HEK293 (cell line): ENCODE data around the gene APOL2.

Source experiments
- CTCF ChIA-PET: fragments of 350-600 bp; formaldehyde crosslinking; extraction: SDS; loops from one replicate; lab custom pipeline; 2021; ENCODE audit warnings: antibody characterized with exemption; lab: Yijun Ruan, JAX
- POLR2A ChIA-PET: fragments of 300-600 bp; formaldehyde crosslinking; extraction: SDS; loops from one replicate; lab custom pipeline; 2020; ENCODE audit warnings: antibody characterized with exemption, inconsistent platforms; lab: Yijun Ruan, JAX
- H3K27ac ChIP-seq: fragments of 200-500 bp; sonication (Bioruptor generic); 2 replicates; pipeline ENCODE4 v1.5.1; 2014; ENCODE audit warnings: low read depth, low read length, control low read depth, inconsistent platforms; ENCODE audit errors: extremely low read depth
- H3K36me3 ChIP-seq, 2 experiments: fragments of 200-500 bp in 1 of 2; sonication (Bioruptor generic) in 1 of 2; 1 replicate in 1 of 2; 2 replicates in 1 of 2; pipeline ENCODE4 v1.5.1; 2014 to 2017; ENCODE audit warnings: inconsistent platforms in 2 of 2, low read length in 2 of 2; ENCODE audit not compliant: control insufficient read depth in 2 of 2, insufficient read depth in 1 of 2
- H3K4me1 ChIP-seq: fragments of 200-500 bp; sonication (Bioruptor generic); 2 replicates; pipeline ENCODE4 v1.5.1; 2014; ENCODE audit warnings: mild to moderate bottlenecking, low read length, inconsistent platforms; ENCODE audit not compliant: control insufficient read depth, insufficient read depth
- H3K4me3 ChIP-seq: 2 replicates; pipeline ENCODE4 v1.5.1; 2011; ENCODE audit warnings: low read depth, mild to moderate bottlenecking, control low read depth, low read length, moderate library complexity
- H3K9me3 ChIP-seq: fragments of 200-500 bp; sonication (Bioruptor generic); 2 replicates; pipeline ENCODE4 v1.5.1; 2014; ENCODE audit warnings: low read depth, low read length, inconsistent platforms; ENCODE audit not compliant: control insufficient read depth, insufficient read depth
- EGR2 ChIP-seq: fragments of 450-650 bp; formaldehyde crosslinking; IDR thresholded peaks from 2 replicates; pipeline ENCODE4 v1.5.1; 2016; ENCODE audit warnings: low read depth, missing biosample characterization, missing genetic modification characterization
- ZIC2 ChIP-seq: fragments of 450-650 bp; formaldehyde crosslinking; IDR thresholded peaks from 2 replicates; pipeline ENCODE4 v1.5.1; 2016; ENCODE audit warnings: missing biosample characterization, missing genetic modification characterization
- ZNF112 ChIP-seq: fragments of 450-650 bp; formaldehyde crosslinking; IDR thresholded peaks from 2 replicates; pipeline ENCODE4 v1.5.0; 2017; ENCODE audit warnings: missing biosample characterization, missing genetic modification characterization
- ZNF211 ChIP-seq: fragments of 450-650 bp; formaldehyde crosslinking; IDR thresholded peaks from 2 replicates; pipeline ENCODE4 v1.5.1; 2016; ENCODE audit warnings: low read depth, missing biosample characterization, missing genetic modification characterization
- ZNF274 ChIP-seq, 2 experiments: fragments of 200-500 bp in 1 of 2; fragments of 450-650 bp in 1 of 2; sonication (Bioruptor generic) in 1 of 2; formaldehyde crosslinking in 1 of 2; IDR thresholded peaks; 2 replicates each; pipeline versions ENCODE4 v1.5.1 to v1.6.1; 2014 to 2016; ENCODE audit warnings: borderline replicate concordance in 1 of 2, inconsistent platforms in 1 of 2, low read length in 1 of 2, missing biosample characterization in 1 of 2, missing genetic modification characterization in 1 of 2
- ZNF394 ChIP-seq: fragments of 450-650 bp; formaldehyde crosslinking; IDR thresholded peaks from 2 replicates; pipeline ENCODE4 v1.5.1; 2016; ENCODE audit warnings: missing biosample characterization, missing genetic modification characterization, mild to moderate bottlenecking, moderate library complexity, borderline replicate concordance
- ZNF426 ChIP-seq: fragments of 450-650 bp; formaldehyde crosslinking; IDR thresholded peaks from 2 replicates; pipeline ENCODE4 v1.5.1; 2017; ENCODE audit warnings: missing biosample characterization, missing genetic modification characterization, mild to moderate bottlenecking, inconsistent platforms, moderate library complexity
- ZNF560 ChIP-seq: fragments of 450-650 bp; formaldehyde crosslinking; IDR thresholded peaks from 2 replicates; pipeline ENCODE4 v1.5.1; 2017; ENCODE audit warnings: missing biosample characterization, missing genetic modification characterization, borderline replicate concordance
- ZNF677 ChIP-seq: fragments of 450-650 bp; IDR thresholded peaks from 2 replicates; pipeline ENCODE4 v1.5.0; 2018; ENCODE audit warnings: missing biosample characterization, mild to moderate bottlenecking, missing genetic modification characterization, moderate library complexity
- ZSCAN30 ChIP-seq: fragments of 450-650 bp; IDR thresholded peaks from 2 replicates; pipeline ENCODE4 v1.5.1; 2018; ENCODE audit warnings: missing biosample characterization, mild to moderate bottlenecking, missing genetic modification characterization, moderate library complexity
- TF ChIP-seq, protein P1 (sequence below): fragments of 450-650 bp; formaldehyde crosslinking; IDR thresholded peaks from 2 replicates; pipeline ENCODE4 v1.5.1; 2017; ENCODE audit warnings: missing biosample characterization, missing genetic modification characterization
- TF ChIP-seq, protein P2 (sequence below): fragments of 450-650 bp; formaldehyde crosslinking; IDR thresholded peaks from 2 replicates; pipeline ENCODE4 v1.5.1; 2016; ENCODE audit warnings: missing biosample characterization, missing genetic modification characterization
- TF ChIP-seq, protein P3 (sequence below): fragments of 450-650 bp; formaldehyde crosslinking; IDR thresholded peaks from 2 replicates; pipeline ENCODE4 v1.5.1; 2016; ENCODE audit warnings: missing biosample characterization, missing genetic modification characterization

APOL2 gene

DNA sequence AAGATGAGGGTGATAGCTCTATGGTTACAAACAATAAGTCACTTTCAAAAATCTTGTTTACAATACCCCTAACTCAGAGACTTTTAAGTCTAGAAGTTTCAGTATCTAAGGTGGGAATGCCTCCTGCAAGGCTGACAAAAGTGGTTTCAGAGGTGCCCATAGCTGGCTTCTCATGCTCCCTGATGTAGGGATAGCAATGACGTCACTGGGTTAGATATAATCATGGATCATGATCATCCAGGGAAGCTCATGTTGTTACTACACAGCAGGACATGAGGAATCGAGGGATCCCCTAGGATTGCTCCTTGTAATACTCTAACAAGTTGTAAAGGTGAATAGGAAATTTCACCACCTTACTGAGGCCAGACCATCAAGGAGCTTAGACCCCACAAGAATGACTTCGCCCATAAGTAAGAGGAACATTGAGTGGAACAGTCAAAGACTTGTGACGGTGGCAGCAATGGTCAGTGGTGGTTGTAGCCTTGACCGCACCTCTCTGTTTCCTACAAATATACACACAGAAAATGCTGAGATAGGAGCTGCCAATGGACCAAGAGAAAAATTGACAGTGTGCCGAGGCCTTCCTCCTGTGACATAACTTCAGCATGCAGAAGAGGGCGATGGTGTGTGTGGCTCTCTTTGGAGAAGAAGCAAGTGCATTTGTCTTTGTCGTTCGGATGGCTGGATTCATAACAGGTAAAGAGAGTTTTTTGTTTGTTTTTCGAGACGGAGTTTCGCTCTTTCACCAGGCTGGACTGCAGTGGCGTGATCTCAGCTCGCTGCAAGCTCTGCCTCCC, 53.3 kb downstream of the APOL2 start:
- H3K27ac ChIP-seq = no peak overlapping the region
- CTCF ChIA-PET = interaction anchor here (0.6 to 1.8 kb wide), 9 partner anchors 9 to 1032 kb away, joined by 3 to 15 read pairs (median 3); no protein-coding TSS in a partner anchor
- TF ChIP-seq ZNF394 = no peak
- no peak for TF ChIP-seq ZNF274 (IDR thresholded peaks at IDR 0.05; ENCODE audit: low read length)
- TF ChIP-seq ZNF274 (tag by site-specific recombination; IDR thresholded peaks at IDR 0.05; ENCODE audit: borderline replicate concordance) = no peak
- TF ChIP-seq, protein P1, sequence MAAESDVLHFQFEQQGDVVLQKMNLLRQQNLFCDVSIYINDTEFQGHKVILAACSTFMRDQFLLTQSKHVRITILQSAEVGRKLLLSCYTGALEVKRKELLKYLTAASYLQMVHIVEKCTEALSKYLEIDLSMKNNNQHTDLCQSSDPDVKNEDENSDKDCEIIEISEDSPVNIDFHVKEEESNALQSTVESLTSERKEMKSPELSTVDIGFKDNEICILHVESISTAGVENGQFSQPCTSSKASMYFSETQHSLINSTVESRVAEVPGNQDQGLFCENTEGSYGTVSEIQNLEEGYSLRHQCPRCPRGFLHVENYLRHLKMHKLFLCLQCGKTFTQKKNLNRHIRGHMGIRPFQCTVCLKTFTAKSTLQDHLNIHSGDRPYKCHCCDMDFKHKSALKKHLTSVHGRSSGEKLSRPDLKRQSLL (tag by site-specific recombination) = no peak
- no peak for TF ChIP-seq ZNF560 (tag by site-specific recombination)
- TF ChIP-seq ZSCAN30 = no peak
- no peak for TF ChIP-seq ZNF426 (tag by site-specific recombination)
- TF ChIP-seq, protein P2, sequence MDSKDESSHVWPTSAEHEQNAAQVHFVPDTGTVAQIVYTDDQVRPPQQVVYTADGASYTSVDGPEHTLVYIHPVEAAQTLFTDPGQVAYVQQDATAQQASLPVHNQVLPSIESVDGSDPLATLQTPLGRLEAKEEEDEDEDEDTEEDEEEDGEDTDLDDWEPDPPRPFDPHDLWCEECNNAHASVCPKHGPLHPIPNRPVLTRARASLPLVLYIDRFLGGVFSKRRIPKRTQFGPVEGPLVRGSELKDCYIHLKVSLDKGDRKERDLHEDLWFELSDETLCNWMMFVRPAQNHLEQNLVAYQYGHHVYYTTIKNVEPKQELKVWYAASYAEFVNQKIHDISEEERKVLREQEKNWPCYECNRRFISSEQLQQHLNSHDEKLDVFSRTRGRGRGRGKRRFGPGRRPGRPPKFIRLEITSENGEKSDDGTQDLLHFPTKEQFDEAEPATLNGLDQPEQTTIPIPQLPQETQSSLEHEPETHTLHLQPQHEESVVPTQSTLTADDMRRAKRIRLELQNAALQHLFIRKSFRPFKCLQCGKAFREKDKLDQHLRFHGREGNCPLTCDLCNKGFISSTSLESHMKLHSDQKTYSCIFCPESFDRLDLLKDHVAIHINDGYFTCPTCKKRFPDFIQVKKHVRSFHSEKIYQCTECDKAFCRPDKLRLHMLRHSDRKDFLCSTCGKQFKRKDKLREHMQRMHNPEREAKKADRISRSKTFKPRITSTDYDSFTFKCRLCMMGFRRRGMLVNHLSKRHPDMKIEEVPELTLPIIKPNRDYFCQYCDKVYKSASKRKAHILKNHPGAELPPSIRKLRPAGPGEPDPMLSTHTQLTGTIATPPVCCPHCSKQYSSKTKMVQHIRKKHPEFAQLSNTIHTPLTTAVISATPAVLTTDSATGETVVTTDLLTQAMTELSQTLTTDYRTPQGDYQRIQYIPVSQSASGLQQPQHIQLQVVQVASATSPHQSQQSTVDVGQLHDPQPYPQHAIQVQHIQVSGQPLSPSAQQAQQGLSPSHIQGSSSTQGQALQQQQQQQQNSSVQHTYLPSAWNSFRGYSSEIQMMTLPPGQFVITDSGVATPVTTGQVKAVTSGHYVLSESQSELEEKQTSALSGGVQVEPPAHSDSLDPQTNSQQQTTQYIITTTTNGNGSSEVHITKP (tag by site-specific recombination) = no peak
- TF ChIP-seq ZNF211 = no peak
- H3K4me1 ChIP-seq = no peaks in the 10 kb centered on the region
- H3K4me3 ChIP-seq = no peak overlapping the region
- POLR2A ChIA-PET = no interaction called here
- no peaks in the 10 kb centered on the region for H3K36me3 ChIP-seq
- no peaks in the 10 kb centered on the region for H3K9me3 ChIP-seq

DNA sequence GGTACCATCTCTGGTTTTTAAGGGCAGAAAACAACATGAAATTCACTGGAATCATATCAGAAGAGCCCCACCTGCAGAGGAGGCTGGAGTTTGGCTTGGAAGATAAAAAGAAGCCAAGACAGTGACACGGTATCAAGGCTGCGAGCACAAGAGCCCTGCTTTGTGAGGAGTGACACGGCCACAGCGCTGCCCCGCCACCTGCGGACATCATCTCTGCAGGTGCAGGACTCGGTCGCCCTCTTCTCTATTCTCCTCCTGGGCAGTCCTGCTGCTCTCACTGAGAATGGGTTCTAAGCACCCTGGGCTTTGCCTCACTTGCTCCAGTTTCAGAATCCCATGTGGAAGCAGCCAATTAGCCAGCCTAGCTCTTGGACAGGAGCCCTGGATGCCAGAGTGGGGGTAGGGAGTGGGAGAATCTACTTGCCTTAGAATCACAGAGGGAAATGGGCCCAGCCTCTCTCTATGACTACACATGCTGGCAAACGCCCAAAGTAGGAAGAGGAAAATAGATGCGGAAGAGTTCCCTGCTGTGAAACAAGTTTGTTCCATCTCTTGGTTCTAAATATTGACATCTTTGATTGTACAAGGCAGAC, 54.8 kb downstream of the APOL2 start:
- ChIA-PET CTCF (interaction anchor here (0.6 to 8.0 kb wide), 5 partner anchors 10 to 92 kb away, joined by 3 to 60 read pairs (median 3); no protein-coding TSS in a partner anchor), POLR2A (no interaction called here)
- H3K4me3 ChIP-seq = no peak overlapping the region
- no peaks in the 10 kb centered on the region for H3K36me3 ChIP-seq
- no peak overlapping the region for H3K27ac ChIP-seq
- TF ChIP-seq ZIC2 (tag by site-specific recombination) (0 out of 2 replicates have a peak, but pooled peaks have one; percentile 9), ZNF112 (tag by site-specific recombination) (no peak), ZNF677 (tag by site-specific recombination) (no peak), EGR2 (tag by site-specific recombination) (0 out of 2 replicates have a peak, but pooled peaks have one; percentile 11)
- TF ChIP-seq, protein P3, sequence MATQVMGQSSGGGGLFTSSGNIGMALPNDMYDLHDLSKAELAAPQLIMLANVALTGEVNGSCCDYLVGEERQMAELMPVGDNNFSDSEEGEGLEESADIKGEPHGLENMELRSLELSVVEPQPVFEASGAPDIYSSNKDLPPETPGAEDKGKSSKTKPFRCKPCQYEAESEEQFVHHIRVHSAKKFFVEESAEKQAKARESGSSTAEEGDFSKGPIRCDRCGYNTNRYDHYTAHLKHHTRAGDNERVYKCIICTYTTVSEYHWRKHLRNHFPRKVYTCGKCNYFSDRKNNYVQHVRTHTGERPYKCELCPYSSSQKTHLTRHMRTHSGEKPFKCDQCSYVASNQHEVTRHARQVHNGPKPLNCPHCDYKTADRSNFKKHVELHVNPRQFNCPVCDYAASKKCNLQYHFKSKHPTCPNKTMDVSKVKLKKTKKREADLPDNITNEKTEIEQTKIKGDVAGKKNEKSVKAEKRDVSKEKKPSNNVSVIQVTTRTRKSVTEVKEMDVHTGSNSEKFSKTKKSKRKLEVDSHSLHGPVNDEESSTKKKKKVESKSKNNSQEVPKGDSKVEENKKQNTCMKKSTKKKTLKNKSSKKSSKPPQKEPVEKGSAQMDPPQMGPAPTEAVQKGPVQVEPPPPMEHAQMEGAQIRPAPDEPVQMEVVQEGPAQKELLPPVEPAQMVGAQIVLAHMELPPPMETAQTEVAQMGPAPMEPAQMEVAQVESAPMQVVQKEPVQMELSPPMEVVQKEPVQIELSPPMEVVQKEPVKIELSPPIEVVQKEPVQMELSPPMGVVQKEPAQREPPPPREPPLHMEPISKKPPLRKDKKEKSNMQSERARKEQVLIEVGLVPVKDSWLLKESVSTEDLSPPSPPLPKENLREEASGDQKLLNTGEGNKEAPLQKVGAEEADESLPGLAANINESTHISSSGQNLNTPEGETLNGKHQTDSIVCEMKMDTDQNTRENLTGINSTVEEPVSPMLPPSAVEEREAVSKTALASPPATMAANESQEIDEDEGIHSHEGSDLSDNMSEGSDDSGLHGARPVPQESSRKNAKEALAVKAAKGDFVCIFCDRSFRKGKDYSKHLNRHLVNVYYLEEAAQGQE (tag by site-specific recombination) = no peak
- H3K4me1 ChIP-seq = no peaks in the 10 kb centered on the region
- H3K9me3 ChIP-seq = no peaks in the 10 kb centered on the region
